GM21619 (cell line): ENCODE measurements around the gene CABCOCO1.

Experiments
- ATAC-seq: cut with Tn5 transposase; IDR thresholded peaks from one replicate; pipeline ENCODE4 v1.9.1; 2021; ENCODE audit not compliant: unreplicated experiment

CABCOCO1 gene

DNA sequence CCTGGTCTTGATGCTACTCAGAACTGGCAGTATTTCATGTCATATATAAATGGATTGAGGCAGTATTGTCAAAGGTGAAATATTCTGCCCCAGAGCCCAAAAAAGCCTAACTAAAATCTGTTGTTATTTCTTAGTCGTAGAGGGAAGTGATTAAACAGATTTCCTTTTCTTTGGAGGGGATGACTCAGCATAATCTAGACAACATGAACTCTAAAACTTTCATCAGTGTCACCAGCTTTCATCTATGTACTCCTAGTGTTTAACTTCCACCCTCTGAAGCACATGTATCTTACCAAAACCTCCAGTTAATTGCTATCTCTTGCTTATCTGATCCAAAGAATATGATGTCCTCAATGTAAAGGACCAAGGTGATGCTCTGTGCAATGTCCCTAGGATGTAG, 141.7 kb downstream of the CABCOCO1 start:
- no peak for ATAC-seq

GRCh38 chr10:61805091-61805490, 142.4 kb downstream of the CABCOCO1 start:
- no peak for ATAC-seq

DNA sequence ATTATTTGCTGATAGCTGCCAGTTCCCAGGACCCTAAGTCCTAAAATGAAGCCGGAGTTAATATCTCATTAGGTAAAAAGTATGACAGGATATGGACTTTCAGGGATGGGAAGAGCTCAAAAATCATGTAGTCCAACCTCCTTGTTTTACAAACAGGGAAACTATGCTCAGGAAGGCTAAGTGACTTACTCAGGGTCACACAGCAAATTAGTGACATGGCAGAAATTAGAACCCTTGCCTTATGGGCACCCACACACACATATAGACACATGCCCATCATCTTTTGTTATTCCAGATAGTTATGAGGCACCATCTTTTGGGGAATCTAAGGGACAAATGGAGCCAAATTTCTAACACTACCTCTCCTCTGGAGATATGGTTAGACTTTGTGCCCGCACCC, 147.5 kb downstream of the CABCOCO1 start:
- no peak for ATAC-seq

GRCh38 chr10:61812052-61812721, 149.5 kb downstream of the CABCOCO1 start:
- peak; percentile 81 for ATAC-seq

DNA sequence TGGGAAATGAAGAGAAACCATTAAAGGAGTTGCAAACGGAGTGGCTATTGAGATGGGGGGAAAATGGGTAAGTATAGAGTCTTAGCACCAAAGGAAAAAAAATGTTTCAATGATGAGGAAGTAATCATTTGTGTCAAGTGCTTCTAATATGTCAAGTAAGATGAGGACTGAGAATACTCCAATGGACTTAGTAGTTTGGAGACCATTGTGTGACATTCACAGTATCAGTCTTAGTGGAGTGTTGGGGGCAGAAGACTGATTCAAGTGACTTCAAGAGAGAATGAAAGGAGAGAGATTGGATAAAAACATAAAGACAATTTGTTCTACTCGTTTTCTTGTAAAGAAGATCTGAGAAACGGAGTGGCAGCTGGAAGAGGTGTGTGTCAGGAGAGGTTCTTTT, 150.2 kb downstream of the CABCOCO1 start:
- ATAC-seq, result no peak

DNA sequence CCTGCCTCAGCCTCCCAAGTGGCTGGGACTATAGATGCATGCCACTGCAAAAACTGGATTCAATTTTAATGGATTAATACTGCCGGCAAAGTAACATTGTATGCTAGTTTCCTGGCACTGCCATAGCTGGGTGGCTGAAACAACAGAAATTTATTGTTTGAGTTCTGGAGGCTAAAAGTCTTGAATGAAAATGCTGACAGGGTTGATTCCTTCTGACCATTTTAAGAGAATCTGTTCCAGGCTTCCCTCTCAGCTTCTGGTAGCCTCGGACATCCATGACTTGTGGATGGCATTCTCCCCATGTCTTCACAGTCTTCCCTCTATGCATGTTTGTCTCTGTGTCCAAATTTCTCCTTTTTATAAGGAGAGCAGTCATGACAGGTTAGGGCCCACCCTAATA, 151.4 kb downstream of the CABCOCO1 start:
- no peak for ATAC-seq

DNA sequence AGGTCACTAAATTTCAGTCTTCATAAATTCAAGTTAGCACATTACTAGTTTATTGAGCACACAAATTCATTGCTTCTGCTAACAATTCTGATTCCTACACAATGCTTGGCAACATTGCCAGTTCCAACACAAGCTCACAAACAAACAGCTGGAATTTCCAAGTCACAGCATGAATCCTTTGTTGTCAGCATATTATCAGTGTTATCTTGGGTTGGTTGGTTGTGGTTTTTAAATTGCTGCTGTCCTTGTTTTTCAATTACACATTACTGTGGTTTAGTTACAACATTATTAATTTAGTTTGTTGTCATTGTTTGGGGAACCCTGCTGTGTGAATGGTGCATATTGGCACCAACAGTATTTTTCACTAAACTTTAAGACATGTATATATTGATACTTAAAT, 152.8 kb downstream of the CABCOCO1 start:
- no peak for ATAC-seq
